GM12878 (cell line): ENCODE results near the gene TBXAS1. TPM values are rescaled to one million over a fixed set of nuclear protein-coding genes. Genes with fewer than 3 reads are reported as not detected.
A peak's percentile ranks its signal among the peaks of the same experiment; 100 is the strongest.

Experiments used
- ATAC-seq: fragments of 200-7000 bp; cut with Tn5 transposase; 3 replicates; pipeline ENCODE4 v1.9.1; 2020; ENCODE audit warnings: mild to moderate bottlenecking, moderate library complexity
- BruUV-seq: library from RNA; stranded (reverse); fragments of 400-500 nt; replicated peaks from 2 replicates; lab custom pipeline; 2021; lab: Mats Ljungman, UMichigan
- CTCF ChIA-PET: fragments of 300-600 bp; sonication (Branson Sonifier 250); formaldehyde crosslinking; extraction: SDS; loops from one replicate; lab custom pipeline; 2021; ENCODE audit warnings: inconsistent platforms; lab: Yijun Ruan, JAX
- POLR2A ChIA-PET: fragments of 350-600 bp; formaldehyde crosslinking; extraction: SDS; loops from one replicate; lab custom pipeline; 2021; ENCODE audit warnings: inconsistent platforms; lab: Charles Lee
- RAD21 ChIA-PET: fragments of 300-600 bp; sonication (Branson Sonifier 250); formaldehyde crosslinking; loops from one replicate; lab custom pipeline; 2023; ENCODE audit warnings: antibody characterized with exemption; ENCODE audit not compliant: unreplicated experiment; lab: Charles Lee
- SMC1A ChIA-PET: fragments of 300-600 bp; sonication (Branson Sonifier 250); formaldehyde crosslinking; loops from one replicate; lab custom pipeline; 2023; ENCODE audit not compliant: unreplicated experiment, uncharacterized antibody; lab: Charles Lee
- DNase-seq: peaks from one replicate; pipeline ENCODE4 v3.0.0-alpha.2; 2011; ENCODE audit warnings: low read depth, low spot score
- FAIRE-seq: peaks from 3 replicates; lab custom pipeline; 2011; peaks lifted over from hg19 to GRCh38; lab: Jason Lieb, UNC
- H2AFZ ChIP-seq: 2 replicates; pipeline ENCODE4 v1.6.0; 2011; ENCODE audit warnings: low read depth, low read length, control low read depth; ENCODE audit not compliant: control insufficient read depth
- H3K27ac ChIP-seq: 2 replicates; pipeline ENCODE4 v1.5.1; 2011; ENCODE audit warnings: control low read depth; ENCODE audit not compliant: control insufficient read depth, insufficient read depth
- H3K27me3 ChIP-seq, 2 experiments: replicated peaks in 1 of 2; 2 replicates each; pipeline versions ENCODE4 v1.6.0 to v1.6.1; 2011; ENCODE audit warnings: low read length in 1 of 2; ENCODE audit not compliant: control insufficient read depth in 2 of 2, insufficient read depth in 2 of 2
- H3K36me3 ChIP-seq, 2 experiments: 2 replicates each; pipeline ENCODE4 v1.5.1; 2011; ENCODE audit warnings: low read length in 1 of 2; ENCODE audit not compliant: control insufficient read depth in 2 of 2, insufficient read depth in 2 of 2
- H3K4me1 ChIP-seq: 2 replicates; pipeline ENCODE4 v1.6.1; 2011; ENCODE audit warnings: mild to moderate bottlenecking, low read length, moderate library complexity, mixed read lengths; ENCODE audit not compliant: control insufficient read depth, insufficient read depth
- H3K4me2 ChIP-seq: 2 replicates; pipeline ENCODE4 v1.6.0; 2011; ENCODE audit warnings: control low read depth; ENCODE audit not compliant: control insufficient read depth, insufficient read depth
- H3K4me3 ChIP-seq: fragments of 200-600 bp; sonication (generic); 2 replicates; pipeline ENCODE4 v1.5.1; 2016
- H3K79me2 ChIP-seq: 2 replicates; pipeline ENCODE4 v1.6.0; 2011; ENCODE audit warnings: low read length; ENCODE audit not compliant: control insufficient read depth, insufficient read depth
- H3K9ac ChIP-seq: 2 replicates; pipeline ENCODE4 v1.8.0; 2011; ENCODE audit warnings: low read length, control low read depth, mixed read lengths; ENCODE audit not compliant: control insufficient read depth, insufficient read depth
- H3K9me3 ChIP-seq: replicated peaks from 3 replicates; pipeline ENCODE4 v1.5.1; 2011; ENCODE audit warnings: mild to moderate bottlenecking, low read length; ENCODE audit not compliant: control insufficient read depth, insufficient read depth
- H4K20me1 ChIP-seq: 2 replicates; pipeline ENCODE4 v1.6.0; 2011; ENCODE audit not compliant: control insufficient read depth, insufficient read depth
- BCL11A ChIP-seq: IDR thresholded peaks from 2 replicates; pipeline ENCODE4 v1.6.1; 2011; ENCODE audit warnings: low read depth, low read length
- CHD2 ChIP-seq: IDR thresholded peaks from 2 replicates; pipeline ENCODE4 v1.6.1; 2011; ENCODE audit warnings: low read depth, low read length, improper control_type of control experiment, borderline replicate concordance
- CHD4 ChIP-seq: fragments of 200-600 bp; sonication (generic); IDR thresholded peaks from 2 replicates; pipeline ENCODE4 v1.6.1; 2016; ENCODE audit warnings: mild to moderate bottlenecking
- ESRRA ChIP-seq: IDR thresholded peaks from 2 replicates; pipeline ENCODE4 v1.6.1; 2012; ENCODE audit warnings: mild to moderate bottlenecking, low read length, improper control_type of control experiment
- NR2C2 ChIP-seq: IDR thresholded peaks from 2 replicates; pipeline ENCODE4 v1.6.1; 2011; ENCODE audit warnings: borderline replicate concordance, low read depth; ENCODE audit not compliant: control insufficient read depth, insufficient read length
- PAX8 ChIP-seq: fragments of 450-650 bp; IDR thresholded peaks from 2 replicates; pipeline ENCODE4 v1.6.1; 2017; ENCODE audit warnings: mild to moderate bottlenecking, moderate library complexity
- SREBF2 ChIP-seq: IDR thresholded peaks from 2 replicates; pipeline ENCODE4 v1.6.1; 2012; ENCODE audit warnings: mild to moderate bottlenecking, low read length
- STAT3 ChIP-seq: IDR thresholded peaks from 2 replicates; pipeline ENCODE4 v1.6.1; 2011; ENCODE audit warnings: low read depth, low read length, improper control_type of control experiment
- TBL1XR1 ChIP-seq: IDR thresholded peaks from 2 replicates; pipeline ENCODE4 v1.6.1; 2012; ENCODE audit warnings: low read depth, low read length, improper control_type of control experiment
- WGBS: methylation state at CpG from one replicate; pipeline ENCODE4 v1.1.6; 2016; ENCODE audit warnings: low lambda C conversion rate; ENCODE audit not compliant: insufficient replicate concordance, insufficient coverage; ENCODE audit errors: missing lambda C conversion rate; 5-methylcytosine and 5-hydroxymethylcytosine counted together
- in situ Hi-C: fragments of 300-500 bp; cut with MboI; formaldehyde crosslinking; loops from 9 replicates; pipeline ENCODE4 v1.14.3; 2018; ENCODE audit warnings: mixed read lengths
- intact Hi-C: fragments of 100-400 bp; cut with micrococcal nuclease; formaldehyde crosslinking; loops from one replicate; pipeline ENCODE4 v1.14.2; 2022; ENCODE audit not compliant: unreplicated experiment
- polyA plus RNA-seq, 11 experiments: library from polyadenylated mRNA; depleted of rRNA in 4 of 11; unstranded in 6 of 11; stranded (reverse) in 5 of 11; fragments of >200 nt; fragmentation: Nextera tagmentation in 4 of 11; fragmentation: Illumina TruSeq in 1 of 11; extraction: Ambion mirVana in 4 of 11; extraction: Trizol in 1 of 11; gene quantifications; 1 replicate in 1 of 11; 2 replicates in 10 of 11; pipeline versions ENCODE4 v1.2.1 to v1.2.3, GENCODE V29; 2011 to 2016; ENCODE audit warnings: inconsistent platforms in 2 of 11, missing spikeins in 2 of 11, low read depth in 1 of 11
- total RNA-seq, 4 experiments: library from RNA; depleted of rRNA in 3 of 4; stranded (reverse); fragments of >200 nt in 3 of 4; fragmentation: Illumina TruSeq in 1 of 4; extraction: Trizol in 1 of 4; gene quantifications; 2 replicates each; pipeline versions ENCODE4 v1.2.1 to v1.2.3, GENCODE V29; 2013 to 2021
- TF ChIP-seq, protein P1 (sequence below): fragments of 450-650 bp; IDR thresholded peaks from 2 replicates; pipeline ENCODE4 v1.6.1; 2017; ENCODE audit warnings: mild to moderate bottlenecking, moderate library complexity
- TF ChIP-seq, protein P2 (sequence below): IDR thresholded peaks from 2 replicates; pipeline ENCODE4 v1.6.1; 2012; ENCODE audit warnings: improper control_type of control experiment, low read depth, low read length; ENCODE audit not compliant: insufficient replicate concordance

TBXAS1 gene
- total and polyA plus RNA-seq, 10 of the 15 experiments (the other 5 are each of a cell fraction or from before 2014, with no cell fraction given), result 1.5 to 32.7 (median 16.3) TPM

DNA sequence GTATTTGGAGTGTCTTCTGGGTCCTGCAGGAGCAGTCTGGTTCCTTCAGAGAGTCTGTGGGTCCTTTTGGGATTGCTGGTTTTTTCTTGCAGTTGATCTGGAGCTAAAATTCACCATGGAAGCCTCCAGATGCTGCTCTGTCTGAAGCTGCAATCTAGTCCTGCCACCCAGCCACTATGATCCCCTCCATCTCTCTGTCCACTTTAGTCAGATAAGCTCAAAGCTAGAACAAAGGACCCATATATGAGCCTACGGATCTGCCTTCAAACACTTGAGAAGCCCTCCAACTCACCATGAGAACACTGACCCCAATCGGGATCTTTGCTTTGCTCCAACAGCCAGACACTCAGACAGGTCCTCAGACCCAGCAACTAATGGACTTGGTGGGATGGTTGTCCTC, 618 bp upstream of the TBXAS1 start:
- Histone ChIP-seq H3K4me2 (no peak overlapping the region), H3K9me3 (no peaks in the 10 kb centered on the region; the same call in 2 of the 3 replicates), H3K4me1 (peaks cover 26% of the 10 kb centered on the region), H4K20me1 (no peaks in the 10 kb centered on the region), H3K36me3 (no peaks in the 10 kb centered on the region), H3K79me2 (peaks cover 2% of the 10 kb centered on the region; the same call in 1 of the 2 replicates), H3K27ac (no peak overlapping the region), H2AFZ (peak overlapping the region; percentile 90; the same call in 1 of the 2 replicates), H3K4me3 (no peak overlapping the region), H3K27me3 (peaks cover 0 to 1% of the 10 kb centered on the region in 2 experiments; a peak in 1 of 4 replicates), H3K9ac (no peak overlapping the region)
- RAD21 ChIA-PET, result interaction anchor here (1.2 to 2.6 kb wide), 4 partner anchors 89 to 181 kb away, joined by 3 to 12 read pairs (median 3); no protein-coding TSS in a partner anchor
- TF ChIP-seq, protein P1, sequence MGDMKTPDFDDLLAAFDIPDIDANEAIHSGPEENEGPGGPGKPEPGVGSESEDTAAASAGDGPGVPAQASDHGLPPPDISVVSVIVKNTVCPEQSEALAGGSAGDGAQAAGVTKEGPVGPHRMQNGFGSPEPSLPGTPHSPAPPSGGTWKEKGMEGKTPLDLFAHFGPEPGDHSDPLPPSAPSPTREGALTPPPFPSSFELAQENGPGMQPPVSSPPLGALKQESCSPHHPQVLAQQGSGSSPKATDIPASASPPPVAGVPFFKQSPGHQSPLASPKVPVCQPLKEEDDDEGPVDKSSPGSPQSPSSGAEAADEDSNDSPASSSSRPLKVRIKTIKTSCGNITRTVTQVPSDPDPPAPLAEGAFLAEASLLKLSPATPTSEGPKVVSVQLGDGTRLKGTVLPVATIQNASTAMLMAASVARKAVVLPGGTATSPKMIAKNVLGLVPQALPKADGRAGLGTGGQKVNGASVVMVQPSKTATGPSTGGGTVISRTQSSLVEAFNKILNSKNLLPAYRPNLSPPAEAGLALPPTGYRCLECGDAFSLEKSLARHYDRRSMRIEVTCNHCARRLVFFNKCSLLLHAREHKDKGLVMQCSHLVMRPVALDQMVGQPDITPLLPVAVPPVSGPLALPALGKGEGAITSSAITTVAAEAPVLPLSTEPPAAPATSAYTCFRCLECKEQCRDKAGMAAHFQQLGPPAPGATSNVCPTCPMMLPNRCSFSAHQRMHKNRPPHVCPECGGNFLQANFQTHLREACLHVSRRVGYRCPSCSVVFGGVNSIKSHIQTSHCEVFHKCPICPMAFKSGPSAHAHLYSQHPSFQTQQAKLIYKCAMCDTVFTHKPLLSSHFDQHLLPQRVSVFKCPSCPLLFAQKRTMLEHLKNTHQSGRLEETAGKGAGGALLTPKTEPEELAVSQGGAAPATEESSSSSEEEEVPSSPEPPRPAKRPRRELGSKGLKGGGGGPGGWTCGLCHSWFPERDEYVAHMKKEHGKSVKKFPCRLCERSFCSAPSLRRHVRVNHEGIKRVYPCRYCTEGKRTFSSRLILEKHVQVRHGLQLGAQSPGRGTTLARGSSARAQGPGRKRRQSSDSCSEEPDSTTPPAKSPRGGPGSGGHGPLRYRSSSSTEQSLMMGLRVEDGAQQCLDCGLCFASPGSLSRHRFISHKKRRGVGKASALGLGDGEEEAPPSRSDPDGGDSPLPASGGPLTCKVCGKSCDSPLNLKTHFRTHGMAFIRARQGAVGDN, result no peak
- TF ChIP-seq NR2C2 (no peak), TBL1XR1 (no peak), STAT3 (no peak), ESRRA (no peak), PAX8 (no peak), CHD2 (no peak), CHD4 (no peak), SREBF2 (no peak), BCL11A (no peak)
- TF ChIP-seq, protein P2, sequence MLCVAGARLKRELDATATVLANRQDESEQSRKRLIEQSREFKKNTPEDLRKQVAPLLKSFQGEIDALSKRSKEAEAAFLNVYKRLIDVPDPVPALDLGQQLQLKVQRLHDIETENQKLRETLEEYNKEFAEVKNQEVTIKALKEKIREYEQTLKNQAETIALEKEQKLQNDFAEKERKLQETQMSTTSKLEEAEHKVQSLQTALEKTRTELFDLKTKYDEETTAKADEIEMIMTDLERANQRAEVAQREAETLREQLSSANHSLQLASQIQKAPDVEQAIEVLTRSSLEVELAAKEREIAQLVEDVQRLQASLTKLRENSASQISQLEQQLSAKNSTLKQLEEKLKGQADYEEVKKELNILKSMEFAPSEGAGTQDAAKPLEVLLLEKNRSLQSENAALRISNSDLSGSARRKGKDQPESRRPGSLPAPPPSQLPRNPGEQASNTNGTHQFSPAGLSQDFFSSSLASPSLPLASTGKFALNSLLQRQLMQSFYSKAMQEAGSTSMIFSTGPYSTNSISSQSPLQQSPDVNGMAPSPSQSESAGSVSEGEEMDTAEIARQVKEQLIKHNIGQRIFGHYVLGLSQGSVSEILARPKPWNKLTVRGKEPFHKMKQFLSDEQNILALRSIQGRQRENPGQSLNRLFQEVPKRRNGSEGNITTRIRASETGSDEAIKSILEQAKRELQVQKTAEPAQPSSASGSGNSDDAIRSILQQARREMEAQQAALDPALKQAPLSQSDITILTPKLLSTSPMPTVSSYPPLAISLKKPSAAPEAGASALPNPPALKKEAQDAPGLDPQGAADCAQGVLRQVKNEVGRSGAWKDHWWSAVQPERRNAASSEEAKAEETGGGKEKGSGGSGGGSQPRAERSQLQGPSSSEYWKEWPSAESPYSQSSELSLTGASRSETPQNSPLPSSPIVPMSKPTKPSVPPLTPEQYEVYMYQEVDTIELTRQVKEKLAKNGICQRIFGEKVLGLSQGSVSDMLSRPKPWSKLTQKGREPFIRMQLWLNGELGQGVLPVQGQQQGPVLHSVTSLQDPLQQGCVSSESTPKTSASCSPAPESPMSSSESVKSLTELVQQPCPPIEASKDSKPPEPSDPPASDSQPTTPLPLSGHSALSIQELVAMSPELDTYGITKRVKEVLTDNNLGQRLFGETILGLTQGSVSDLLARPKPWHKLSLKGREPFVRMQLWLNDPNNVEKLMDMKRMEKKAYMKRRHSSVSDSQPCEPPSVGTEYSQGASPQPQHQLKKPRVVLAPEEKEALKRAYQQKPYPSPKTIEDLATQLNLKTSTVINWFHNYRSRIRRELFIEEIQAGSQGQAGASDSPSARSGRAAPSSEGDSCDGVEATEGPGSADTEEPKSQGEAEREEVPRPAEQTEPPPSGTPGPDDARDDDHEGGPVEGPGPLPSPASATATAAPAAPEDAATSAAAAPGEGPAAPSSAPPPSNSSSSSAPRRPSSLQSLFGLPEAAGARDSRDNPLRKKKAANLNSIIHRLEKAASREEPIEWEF, result no peak
- no peak for FAIRE-seq
- 97% methylated on average over 2 of the region's 2 CpGs for WGBS
- BruUV-seq, result no TSS peak
- POLR2A ChIA-PET, result no interaction called here
- in situ Hi-C loops, result no loop called here
- intact Hi-C loops, result loop anchor here (5.0 kb wide), 1 partner anchor 174 kb away; no protein-coding TSS in a partner anchor
- CTCF ChIA-PET, result interaction anchor here (0.7 to 4.7 kb wide), 5 partner anchors 10 to 394 kb away, joined by 3 to 52 read pairs (median 6); no protein-coding TSS in a partner anchor
- SMC1A ChIA-PET, result interaction anchor here (0.6 to 3.8 kb wide), 6 partner anchors 41 to 182 kb away, joined by 3 to 38 read pairs (median 4); no protein-coding TSS in a partner anchor
- no peak for ATAC-seq
- DNase-seq, result no peak
